ENCODE measurements around the gene MLIP.

DNA sequence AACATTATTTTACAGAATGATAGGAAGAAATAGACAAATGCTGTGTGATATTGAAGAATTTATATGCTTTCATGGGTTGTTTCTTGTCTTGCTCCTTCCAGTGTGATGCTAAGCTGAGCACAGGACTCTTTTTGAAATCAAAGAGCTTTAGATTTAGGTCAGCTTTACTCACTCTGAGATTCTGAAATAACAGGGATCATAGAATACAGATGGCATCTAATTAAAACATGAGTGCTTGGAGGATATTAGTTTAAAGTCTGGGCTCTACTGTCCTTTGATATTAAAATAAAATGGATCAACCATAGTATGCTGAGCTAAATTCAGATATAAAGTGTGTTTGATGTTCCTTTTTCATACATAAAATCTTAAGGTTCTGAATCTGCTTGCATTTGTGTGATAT is 29.6 kb downstream of the MLIP start:
- no peak for TF ChIP-seq EZH2phosphoT487 (IDR thresholded peaks at IDR 0.05)
- TF ChIP-seq, protein P1, sequence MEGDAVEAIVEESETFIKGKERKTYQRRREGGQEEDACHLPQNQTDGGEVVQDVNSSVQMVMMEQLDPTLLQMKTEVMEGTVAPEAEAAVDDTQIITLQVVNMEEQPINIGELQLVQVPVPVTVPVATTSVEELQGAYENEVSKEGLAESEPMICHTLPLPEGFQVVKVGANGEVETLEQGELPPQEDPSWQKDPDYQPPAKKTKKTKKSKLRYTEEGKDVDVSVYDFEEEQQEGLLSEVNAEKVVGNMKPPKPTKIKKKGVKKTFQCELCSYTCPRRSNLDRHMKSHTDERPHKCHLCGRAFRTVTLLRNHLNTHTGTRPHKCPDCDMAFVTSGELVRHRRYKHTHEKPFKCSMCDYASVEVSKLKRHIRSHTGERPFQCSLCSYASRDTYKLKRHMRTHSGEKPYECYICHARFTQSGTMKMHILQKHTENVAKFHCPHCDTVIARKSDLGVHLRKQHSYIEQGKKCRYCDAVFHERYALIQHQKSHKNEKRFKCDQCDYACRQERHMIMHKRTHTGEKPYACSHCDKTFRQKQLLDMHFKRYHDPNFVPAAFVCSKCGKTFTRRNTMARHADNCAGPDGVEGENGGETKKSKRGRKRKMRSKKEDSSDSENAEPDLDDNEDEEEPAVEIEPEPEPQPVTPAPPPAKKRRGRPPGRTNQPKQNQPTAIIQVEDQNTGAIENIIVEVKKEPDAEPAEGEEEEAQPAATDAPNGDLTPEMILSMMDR (IDR thresholded peaks at IDR 0.05) = no peak
- no peak for TF ChIP-seq EZH2 (IDR thresholded peaks at IDR 0.05)

Measured in neural progenitor cell (in vitro differentiated cells).